ENCODE data around the gene SETDB2.

The SETDB2 gene

GRCh38 chr13:49533591-49534269 is 89.7 kb downstream of the SETDB2 start:
- DNase-seq (ENCODE audit: low read depth) = no peak

GRCh38 chr13:49536144-49536873 is 92.2 kb downstream of the SETDB2 start:
- DNase-seq (ENCODE audit: low read depth) = no peak

GRCh38 chr13:49538404-49538803 is 94.3 kb downstream of the SETDB2 start:
- DNase-seq (ENCODE audit: low read depth) = no peak

- DNase-seq (ENCODE audit: low read depth) = no peak
These were observed 95.2 kb downstream of the SETDB2 start for GRCh38 chr13:49539313-49539712.

- DNase-seq (ENCODE audit: low read depth) = no peak
These were observed 95.7 kb downstream of the SETDB2 start for GRCh38 chr13:49539746-49540145.

GRCh38 chr13:49540552-49540951 is 96.5 kb downstream of the SETDB2 start:
- DNase-seq (ENCODE audit: low read depth) = no peak

GRCh38 chr13:49543656-49544055 is 99.6 kb downstream of the SETDB2 start:
- DNase-seq (ENCODE audit: low read depth) = no peak
